Mesothelial cell of epicardium (in vitro differentiated cells): ENCODE measurements around the gene DYRK1A. TPM values are rescaled to one million over a fixed set of nuclear protein-coding genes. Genes with fewer than 3 reads are reported as not detected.

ENCODE experiments used
- DNase-seq, 2 experiments: peaks; one replicate each; pipeline ENCODE4 v3.0.0; 2021; ENCODE audit warnings: low spot score in 2 of 2; ENCODE audit not compliant: unreplicated experiment in 2 of 2
- H3K27ac Mint-ChIP-seq: 2 replicates; pipeline ENCODE4 v1.8.0; 2021; ENCODE audit warnings: mixed read lengths
- H3K27me3 Mint-ChIP-seq: 2 replicates; pipeline ENCODE4 v1.8.0; 2021; ENCODE audit warnings: low read depth, mixed read lengths
- H3K36me3 Mint-ChIP-seq: 2 replicates; pipeline ENCODE4 v1.8.0; 2021; ENCODE audit warnings: mixed read lengths
- H3K4me1 Mint-ChIP-seq: 2 replicates; pipeline ENCODE4 v1.8.0; 2021; ENCODE audit warnings: mixed read lengths
- H3K4me3 Mint-ChIP-seq: 2 replicates; pipeline ENCODE4 v1.8.0; 2021; ENCODE audit warnings: mild to moderate bottlenecking, moderate library complexity, mixed read lengths
- H3K9me3 Mint-ChIP-seq: 2 replicates; pipeline ENCODE4 v1.8.0; 2021; ENCODE audit warnings: mixed read lengths
- CTCF ChIP-seq: fragments of 200-600 bp; sonication (generic); IDR thresholded peaks from one replicate; pipeline ENCODE4 v1.5.0; 2021; ENCODE audit warnings: antibody characterized with exemption; ENCODE audit not compliant: unreplicated experiment
- total RNA-seq: library from RNA; stranded (reverse); gene quantifications from 3 replicates; pipeline ENCODE4 v1.2.1, GENCODE V29; 2021

The DYRK1A gene
- total RNA-seq, 1 donor from 2014 or later = 79.7 TPM

GRCh38 chr21:37505963-37506362, 139.4 kb downstream of the DYRK1A start:
- Mint-ChIP-seq H3K4me3 (no peak overlapping the region), H3K9me3 (peaks cover 28% of the 10 kb centered on the region), H3K36me3 (peaks cover 59% of the 10 kb centered on the region), H3K27me3 (no peaks in the 10 kb centered on the region), H3K4me1 (no peaks in the 10 kb centered on the region), H3K27ac (no peak overlapping the region)
- no peak for TF ChIP-seq CTCF
- DNase-seq = no peak

- TF ChIP-seq CTCF = no peak
- H3K4me3 Mint-ChIP-seq = no peak overlapping the region
- DNase-seq = no peak
- no peaks in the 10 kb centered on the region for H3K27me3 Mint-ChIP-seq
- no peak overlapping the region for H3K27ac Mint-ChIP-seq
- H3K9me3 Mint-ChIP-seq = peaks cover 14% of the 10 kb centered on the region
- H3K36me3 Mint-ChIP-seq = peaks cover 60% of the 10 kb centered on the region
- H3K4me1 Mint-ChIP-seq = no peaks in the 10 kb centered on the region
Observed at GRCh38 chr21:37507716-37508115, 141.1 kb downstream of the DYRK1A start.

GRCh38 chr21:37508341-37508740, 141.8 kb downstream of the DYRK1A start:
- peaks cover 7% of the 10 kb centered on the region for H3K9me3 Mint-ChIP-seq
- no peak for TF ChIP-seq CTCF
- DNase-seq = no peak
- H3K4me1 Mint-ChIP-seq = no peaks in the 10 kb centered on the region
- no peak overlapping the region for H3K4me3 Mint-ChIP-seq
- no peaks in the 10 kb centered on the region for H3K27me3 Mint-ChIP-seq
- peaks cover 57% of the 10 kb centered on the region for H3K36me3 Mint-ChIP-seq
- no peak overlapping the region for H3K27ac Mint-ChIP-seq

- H3K9me3 Mint-ChIP-seq = no peaks in the 10 kb centered on the region
- H3K27me3 Mint-ChIP-seq = no peaks in the 10 kb centered on the region
- no peak overlapping the region for H3K4me3 Mint-ChIP-seq
- H3K27ac Mint-ChIP-seq = no peak overlapping the region
- peaks cover 5% of the 10 kb centered on the region for H3K4me1 Mint-ChIP-seq
- no peak for DNase-seq
- no peak for TF ChIP-seq CTCF
- H3K36me3 Mint-ChIP-seq = peaks cover 49% of the 10 kb centered on the region
Observed at GRCh38 chr21:37509802-37510393, 143.3 kb downstream of the DYRK1A start.

- H3K4me1 Mint-ChIP-seq = peaks cover 5% of the 10 kb centered on the region
- H3K4me3 Mint-ChIP-seq = no peak overlapping the region
- H3K36me3 Mint-ChIP-seq = peaks cover 46% of the 10 kb centered on the region
- DNase-seq = no peak
- no peaks in the 10 kb centered on the region for H3K27me3 Mint-ChIP-seq
- H3K9me3 Mint-ChIP-seq = no peaks in the 10 kb centered on the region
- TF ChIP-seq CTCF = no peak
- H3K27ac Mint-ChIP-seq = no peak overlapping the region
Observed at GRCh38 chr21:37511848-37512247, 145.3 kb downstream of the DYRK1A start.

- Mint-ChIP-seq H3K27ac (no peak overlapping the region), H3K9me3 (no peaks in the 10 kb centered on the region), H3K4me1 (peaks cover 5% of the 10 kb centered on the region), H3K4me3 (no peak overlapping the region), H3K27me3 (no peaks in the 10 kb centered on the region), H3K36me3 (peaks cover 61% of the 10 kb centered on the region)
- TF ChIP-seq CTCF = no peak
- DNase-seq = no peak
Observed at GRCh38 chr21:37513383-37513782, 146.8 kb downstream of the DYRK1A start.
